HG03354 (cell line): ENCODE data around the gene SOX18.

Experiments used
- ATAC-seq: cut with Tn5 transposase; IDR thresholded peaks from one replicate; pipeline ENCODE4 v1.9.1; 2021; ENCODE audit warnings: mild to moderate bottlenecking; ENCODE audit not compliant: unreplicated experiment, poor library complexity, severe bottlenecking

Gene SOX18

GRCh38 chr20:64081624-64081964 lies 32.2 kb upstream of the SOX18 start:
- ATAC-seq, result no peak

- ATAC-seq, result no peak
Observed at GRCh38 chr20:64080813-64081623, 31.6 kb upstream of the SOX18 start.

- no peak for ATAC-seq
Observed at GRCh38 chr20:64080013-64080812, 30.8 kb upstream of the SOX18 start, which contains the start of gene OPRL1. OPRL1 (plus strand) TSS chr20:64080082; CDS start chr20:64092721, 12,639 bp downstream.

GRCh38 chr20:64079273-64080012 lies 30.0 kb upstream of the SOX18 start, which contains the start of gene RGS19:
RGS19 (minus strand) TSS chr20:64079518; CDS start chr20:64076886, 2,632 bp downstream.
- ATAC-seq, result peak; percentile 39

- ATAC-seq, result no peak
Observed at GRCh38 chr20:64078934-64079272, 29.5 kb upstream of the SOX18 start.

- peak; percentile 36 for ATAC-seq
Observed at GRCh38 chr20:64077876-64078551, 28.6 kb upstream of the SOX18 start.

GRCh38 chr20:64077541-64077875 lies 28.1 kb upstream of the SOX18 start:
- ATAC-seq, result no peak

- no peak for ATAC-seq
Observed at GRCh38 chr20:64077094-64077493, 27.7 kb upstream of the SOX18 start.

- no peak for ATAC-seq
Observed at GRCh38 chr20:64076061-64076997, 26.9 kb upstream of the SOX18 start.

GRCh38 chr20:64075556-64075955 lies 26.1 kb upstream of the SOX18 start:
- no peak for ATAC-seq

GRCh38 chr20:64074963-64075362 lies 25.5 kb upstream of the SOX18 start:
- no peak for ATAC-seq

- ATAC-seq, result no peak
Observed at GRCh38 chr20:64074184-64074789, 24.8 kb upstream of the SOX18 start.

- ATAC-seq, result no peak
Observed at GRCh38 chr20:64073476-64074183, 24.2 kb upstream of the SOX18 start.

- no peak for ATAC-seq
Observed at GRCh38 chr20:64072498-64073063, 23.1 kb upstream of the SOX18 start.

GRCh38 chr20:64071341-64072332 lies 22.2 kb upstream of the SOX18 start:
- ATAC-seq, result no peak

- ATAC-seq, result no peak
Observed at GRCh38 chr20:64070244-64070993, 21.0 kb upstream of the SOX18 start.
